Measurements from ENCODE around the gene SPG7.

GRCh38 chr16:89605186-89605970, 97.2 kb downstream of the SPG7 start:
- TF ChIP-seq ELF4 (CRISPR knock-in tag; IDR thresholded peaks at IDR 0.05; ENCODE audit: low read depth), result no peak
- TF ChIP-seq ZNF317 (CRISPR knock-in tag; IDR thresholded peaks at IDR 0.05; ENCODE audit: borderline replicate concordance, low read depth), result no peak
- no peak for TF ChIP-seq SP1 (CRISPR knock-in tag; conservative IDR thresholded peaks at IDR 0.05)
- no peak for TF ChIP-seq E2F1 (CRISPR knock-in tag; IDR thresholded peaks at IDR 0.05)
- no peak for TF ChIP-seq CTCF (IDR thresholded peaks at IDR 0.05)
- TF ChIP-seq FOXJ3 (CRISPR knock-in tag; IDR thresholded peaks at IDR 0.05; ENCODE audit: borderline replicate concordance), result no peak

Measured in WTC11 (cell line).